Activated T-helper 9 cell treated with anti-CD3 and anti-CD28 coated beads, Interleukin-2, amount 50 U/mL, for 16 hours (primary cell): ENCODE results near the gene ETFA.

Experiments used
- DNase-seq: peaks from one replicate; pipeline ENCODE4 v3.0.0-alpha.2; 2020; ENCODE audit warnings: low read depth

The ETFA gene

DNA sequence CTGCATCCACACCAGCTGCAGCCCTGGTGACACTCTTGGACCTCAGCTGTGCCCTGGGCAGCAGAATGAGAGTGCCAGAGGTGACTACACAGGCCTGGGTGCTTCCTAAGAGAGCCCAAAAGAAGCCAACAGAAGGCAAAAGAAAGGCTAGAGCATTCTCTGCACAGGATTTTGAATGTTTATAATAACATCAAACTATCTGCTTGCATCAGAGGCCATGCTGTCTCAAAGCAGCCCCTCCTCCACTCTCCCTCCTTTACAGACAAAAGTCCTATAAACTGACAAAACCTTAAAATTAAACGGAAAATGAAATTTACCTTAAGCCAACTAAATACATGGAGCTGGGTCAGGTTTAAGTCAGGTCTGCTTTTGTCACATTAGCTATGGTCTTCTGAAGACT lies 95.6 kb downstream of the ETFA start:
- DNase-seq: no peak

DNA sequence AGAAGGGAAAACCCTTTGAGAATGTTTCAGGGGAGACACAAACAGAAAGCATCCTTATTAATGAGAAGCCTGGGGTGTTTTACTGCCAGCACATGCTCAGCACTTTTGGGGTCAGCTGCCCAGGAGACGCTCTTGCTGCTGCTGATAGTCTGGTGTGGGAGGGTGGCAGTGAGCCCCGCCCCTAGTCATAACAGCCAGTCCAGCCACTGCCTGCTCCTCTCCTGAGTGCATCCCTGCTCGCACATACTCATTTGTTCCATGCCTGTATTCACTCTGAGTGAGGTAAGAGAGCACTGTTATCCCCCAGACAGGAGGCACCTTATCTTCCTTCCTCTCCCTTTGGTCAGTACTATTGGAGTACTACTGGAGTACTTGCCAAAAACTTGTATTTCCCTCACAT lies 101.3 kb downstream of the ETFA start:
- DNase-seq: no peak

DNA sequence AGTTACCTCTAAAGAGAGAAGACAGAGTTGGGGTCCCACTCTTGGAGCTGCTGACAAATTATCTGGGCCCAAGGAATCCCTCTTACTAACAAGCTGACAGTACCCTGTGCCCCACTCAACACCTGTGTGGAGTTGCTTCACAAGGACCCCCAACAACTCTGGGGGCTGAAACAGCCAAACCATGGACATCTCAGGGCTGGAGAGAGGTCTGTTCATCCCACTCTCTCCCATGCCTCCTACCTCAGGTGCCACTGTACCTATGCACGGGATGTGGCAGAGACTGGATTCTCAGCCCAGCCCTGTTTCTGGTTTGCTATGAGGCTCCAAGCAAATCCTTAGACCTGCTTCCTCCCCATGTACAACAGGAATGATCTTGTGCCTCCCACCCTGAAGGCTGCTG lies 101.7 kb downstream of the ETFA start:
- no peak for DNase-seq

- no peak for DNase-seq
Measured at GRCh38 chr15:76208786-76209424, 102.4 kb downstream of the ETFA start.

DNA sequence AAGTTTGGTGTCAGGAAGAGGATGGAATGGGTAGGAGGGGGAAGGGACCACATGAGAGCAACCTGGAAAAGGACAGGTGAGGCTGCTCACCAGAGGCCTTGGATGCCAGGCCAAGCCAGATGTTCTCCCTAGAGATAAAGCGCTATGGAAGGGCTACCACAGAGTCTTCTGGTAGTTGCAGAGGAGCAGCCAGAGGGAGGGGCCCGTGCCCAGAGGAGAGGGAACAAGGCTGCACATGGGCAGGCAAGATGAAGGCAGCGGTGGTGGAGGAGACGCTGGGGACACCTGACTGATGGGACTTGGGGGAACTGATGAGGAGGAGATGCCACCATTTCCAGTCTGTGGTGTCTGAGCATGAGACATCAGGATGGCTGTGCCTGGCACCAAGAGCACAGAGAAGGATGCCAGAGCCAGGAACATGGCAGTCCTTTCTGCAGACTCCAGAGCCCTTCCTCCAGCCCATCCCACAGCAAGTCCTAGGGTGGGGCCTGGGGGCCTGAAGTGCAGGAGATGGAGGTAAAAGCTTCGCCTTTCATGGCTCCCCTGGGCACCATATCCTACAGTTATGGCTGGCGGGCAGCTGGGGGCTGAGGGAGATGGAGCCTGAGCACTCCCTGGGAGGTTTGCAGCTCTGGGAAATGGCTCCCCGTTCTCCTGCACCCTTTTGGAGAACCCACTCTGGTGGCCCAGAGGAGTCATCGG lies 103.0 kb downstream of the ETFA start:
- DNase-seq: no peak

GRCh38 chr15:76206325-76206976 lies 104.8 kb downstream of the ETFA start:
- no peak for DNase-seq

GRCh38 chr15:76204916-76205460 lies 106.3 kb downstream of the ETFA start:
- no peak for DNase-seq

DNA sequence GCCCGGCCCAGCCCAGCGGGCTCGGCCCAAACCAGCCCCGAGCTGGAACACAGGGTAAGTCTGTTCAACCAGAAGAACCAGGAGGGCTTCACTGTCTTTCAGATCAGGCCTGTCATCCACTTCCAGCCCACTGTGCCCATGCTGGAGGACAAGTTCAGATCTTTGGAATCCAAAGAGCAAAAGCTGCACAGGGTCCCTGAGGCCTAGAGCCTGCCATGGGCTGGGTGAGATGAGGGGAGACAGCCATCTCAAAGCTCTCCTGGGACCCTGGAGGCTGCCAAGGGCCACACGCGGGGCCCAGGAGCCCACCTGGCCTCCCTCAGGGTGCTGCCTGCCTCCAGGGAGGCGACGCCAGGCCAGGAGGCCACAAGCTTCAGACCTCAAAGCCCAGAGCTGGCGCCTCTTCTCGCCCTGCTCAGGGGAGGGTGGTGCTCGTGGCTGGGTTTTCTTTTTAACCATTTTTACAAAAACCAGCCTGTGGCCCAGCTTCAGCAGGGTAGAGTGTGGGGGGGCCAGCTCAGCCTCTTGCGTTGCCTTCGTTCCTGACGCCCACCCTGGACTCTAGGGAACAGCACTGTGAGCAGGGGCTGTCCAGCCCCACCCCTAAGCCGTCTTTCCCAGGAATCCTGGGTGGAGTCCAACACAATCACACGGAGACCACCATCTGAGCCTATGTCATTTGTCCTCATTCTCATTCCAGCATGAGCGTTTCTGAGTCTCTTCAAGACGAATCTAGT lies 107.0 kb downstream of the ETFA start:
- no peak for DNase-seq

- DNase-seq: no peak
Measured at GRCh38 chr15:76203346-76204108, 107.7 kb downstream of the ETFA start.

DNA sequence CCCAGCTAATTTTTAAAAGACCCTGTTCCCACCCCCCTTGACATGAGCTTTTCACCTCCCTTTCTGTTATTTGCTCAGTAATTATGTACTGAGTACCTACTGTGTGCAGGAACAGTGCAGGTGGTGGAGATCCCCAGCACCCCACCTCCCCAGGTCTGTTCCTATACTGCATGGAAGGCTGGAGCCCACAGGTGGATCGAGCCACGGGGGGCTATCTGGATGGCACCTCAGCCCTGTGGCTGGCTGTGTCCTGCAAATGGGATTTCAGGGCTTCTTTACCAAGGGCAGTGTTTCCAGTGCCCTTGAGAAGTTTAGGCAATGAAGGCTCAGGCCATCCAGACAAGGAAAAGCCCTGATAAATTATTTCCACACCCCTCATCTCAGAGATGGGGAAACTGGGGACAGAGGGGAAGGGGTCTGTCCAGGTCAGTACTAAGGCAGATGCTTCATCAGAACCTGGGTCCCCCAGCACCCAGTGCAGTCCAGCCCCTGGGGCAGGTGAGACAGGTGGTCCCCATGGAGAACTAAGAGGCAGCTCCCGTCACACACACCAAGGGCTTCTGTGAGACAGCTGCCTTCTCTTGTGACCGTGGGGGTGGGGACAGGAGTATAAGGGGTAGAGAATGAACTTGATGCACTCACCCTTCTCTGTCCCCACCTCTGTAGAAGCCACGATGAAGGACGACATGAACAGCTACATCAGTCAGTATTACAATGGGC lies 109.6 kb downstream of the ETFA start:
- DNase-seq: no peak

- no peak for DNase-seq
Measured at GRCh38 chr15:76200641-76201105, 110.6 kb downstream of the ETFA start.

- no peak for DNase-seq
Measured at GRCh38 chr15:76200083-76200465, 111.2 kb downstream of the ETFA start.

DNA sequence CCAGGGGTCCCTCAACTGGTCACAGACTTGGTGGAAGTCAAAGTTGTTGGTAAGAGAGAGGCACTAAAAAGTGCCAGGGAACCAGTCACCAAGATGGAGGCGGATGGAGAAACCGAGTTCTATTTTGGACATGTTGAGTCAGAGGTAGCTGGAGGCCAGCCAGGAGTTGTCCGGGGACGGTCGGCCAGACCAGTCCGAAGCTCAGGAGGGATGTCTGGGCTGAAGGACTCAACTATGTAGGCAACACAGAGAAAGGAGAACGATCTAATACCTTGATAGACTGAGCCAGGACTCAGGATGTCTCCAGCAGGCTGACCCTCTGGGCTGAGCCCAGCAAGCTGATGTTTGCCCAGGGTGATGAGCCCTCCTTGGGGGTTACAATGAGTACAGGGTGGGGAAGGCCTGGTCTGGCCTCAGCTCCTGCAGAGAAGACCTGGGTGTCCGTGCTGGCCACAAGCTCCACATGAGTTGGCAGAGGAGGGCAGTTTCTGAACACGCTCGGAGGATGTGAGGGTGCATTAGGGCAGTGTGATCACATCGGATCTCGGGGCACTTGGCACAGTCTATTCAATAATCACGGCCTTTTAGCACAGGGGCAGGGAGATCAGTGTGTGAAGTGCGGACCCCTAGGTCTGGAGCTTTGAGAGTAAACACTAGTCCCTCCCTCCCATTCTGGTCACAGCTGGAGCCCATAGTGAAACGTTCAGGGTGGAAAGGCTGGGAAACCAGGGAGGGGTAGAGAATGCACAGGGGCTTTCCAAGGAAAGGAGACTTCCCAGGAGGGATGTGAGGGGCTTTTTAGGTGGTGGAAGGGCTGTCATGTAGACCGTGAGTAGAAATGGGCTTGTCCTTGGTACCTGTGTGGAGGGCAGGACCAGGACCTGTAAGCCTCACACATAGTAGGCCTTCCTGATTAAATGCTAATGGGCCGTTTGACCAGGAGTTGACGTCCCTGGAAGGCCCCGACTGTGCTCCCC lies 111.9 kb downstream of the ETFA start:
- DNase-seq: no peak

DNA sequence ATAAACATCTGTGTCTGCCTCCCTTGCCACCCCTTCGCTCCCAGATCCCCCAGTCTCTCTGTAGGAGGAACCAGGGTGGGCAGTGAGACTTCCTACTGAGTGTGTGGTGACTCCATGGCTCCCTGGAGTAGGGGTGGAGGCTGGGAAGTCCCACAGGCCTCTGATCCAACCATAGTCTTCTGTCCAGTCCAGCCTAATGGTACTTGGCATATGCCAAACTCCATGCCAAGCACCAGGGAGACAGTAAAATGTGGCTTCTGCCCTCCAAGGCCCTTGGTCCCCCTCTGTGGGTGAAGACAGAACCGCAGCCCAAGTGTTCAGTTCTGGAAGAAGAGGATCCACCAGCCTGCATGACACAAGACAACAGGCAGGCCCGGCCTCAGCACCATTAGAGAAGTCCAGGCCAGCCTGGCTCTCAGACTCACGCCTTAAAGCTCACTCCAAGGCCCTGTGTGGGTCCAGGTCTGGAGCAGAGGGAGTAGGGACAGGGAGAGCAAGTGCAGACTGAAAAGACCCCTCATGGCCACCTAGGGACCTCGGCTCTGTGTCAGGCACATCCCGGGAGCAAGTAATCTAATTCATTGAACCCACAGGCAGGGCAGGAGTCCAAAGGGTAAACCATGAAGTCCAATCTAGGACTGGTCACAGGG lies 112.7 kb downstream of the ETFA start:
- no peak for DNase-seq

GRCh38 chr15:76197703-76198455 lies 113.4 kb downstream of the ETFA start:
- no peak for DNase-seq

- no peak for DNase-seq
Measured at GRCh38 chr15:76196269-76197231, 114.7 kb downstream of the ETFA start.
